ENCODE measurements around the gene ZBTB21. TPM values are rescaled to one million over a fixed set of nuclear protein-coding genes. Genes with fewer than 3 reads are reported as not detected.

The ZBTB21 gene
- total and polyA plus RNA-seq, 2 of the 4 experiments (the other 2 are of a cell fraction) = 6.8 to 12.0 TPM

- Histone ChIP-seq H2BK5ac (ENCODE audit: low read depth, low read length, poor library complexity, severe bottlenecking) (peak overlapping the region; percentile 80), H3K23ac (ENCODE audit: low read depth, low read length) (peak overlapping the region; percentile 16), H3K36me3 (ENCODE audit: control insufficient read depth, insufficient read depth, low read length) (no peaks in the 10 kb centered on the region), H3K27ac (ENCODE audit: insufficient read depth, low read length) (peak overlapping the region; percentile 90), H3K4ac (ENCODE audit: low read depth, low read length) (peak overlapping the region; percentile 79), H2AK9ac (replicated peaks; ENCODE audit: low read depth, low read length, poor library complexity) (no peak overlapping the region), H3K56ac (ENCODE audit: extremely low read depth, insufficient read depth, low read length) (peak overlapping the region; percentile 29), H4K91ac (ENCODE audit: insufficient read depth, low read depth, low read length) (peak overlapping the region; percentile 76), H2BK120ac (ENCODE audit: low read depth, low read length) (peak overlapping the region; percentile 80), H4K20me1 (ENCODE audit: insufficient read depth, low read length) (no peaks in the 10 kb centered on the region; the same call in 1 of the 2 replicates), H2BK15ac (ENCODE audit: low read depth, low read length) (peak overlapping the region; percentile 45; the same call in 2 of the 3 replicates), H3K27me3 (ENCODE audit: control insufficient read depth, insufficient read depth, low read length) (peaks cover 9% of the 10 kb centered on the region; the same call in 1 of the 2 replicates), H3K4me1 (ENCODE audit: control insufficient read depth, insufficient read depth, low read length) (peaks cover 20% of the 10 kb centered on the region), H2AK5ac (ENCODE audit: low read depth, low read length) (peak overlapping the region; percentile 79), H3K9ac (ENCODE audit: low read depth, low read length) (peak overlapping the region; percentile 17), H2BK20ac (ENCODE audit: low read depth, low read length) (peak overlapping the region; percentile 71; the same call in 1 of the 2 replicates), H3K4me2 (ENCODE audit: low read depth, low read length) (peak overlapping the region; percentile 50), H3K14ac (replicated peaks; ENCODE audit: low read depth, low read length) (peak overlapping the region; percentile 44), H3K9me1 (ENCODE audit: insufficient read depth, low read length) (peaks cover 31% of the 10 kb centered on the region), H2AFZ (replicated peaks; ENCODE audit: low read length, poor library complexity) (no peak overlapping the region), H3K18ac (ENCODE audit: low read depth, low read length) (peak overlapping the region; percentile 75), H4K5ac (ENCODE audit: low read depth, low read length) (peak overlapping the region; percentile 65), H3K79me1 (ENCODE audit: low read depth in 1 of 2, low read length in 2 of 2) (peaks cover 4 to 13% of the 10 kb centered on the region in 2 experiments; a peak in 2 of 4 replicates), H3K9me3 (ENCODE audit: control insufficient read depth, insufficient read depth, low read length) (no peaks in the 10 kb centered on the region), H3K4me3 (ENCODE audit: insufficient read depth, low read depth, low read length) (no peak overlapping the region), H4K8ac (ENCODE audit: low read depth in 2 of 2, low read length in 2 of 2) (peak overlapping the region; percentile 53 to 60)
- ChIA-PET CTCF (interaction anchor here (1.4 kb wide), 1 partner anchor 49 kb away, joined by 3 read pairs; no protein-coding TSS in a partner anchor), POLR2A (ENCODE audit: unreplicated experiment) (no interaction called here)
- in situ Hi-C loops (cut with MboI; ENCODE audit: low sequenced_read_pairs) = no loop called here
- DNase-seq (no peak), ATAC-seq (ENCODE audit: low read depth) (peak; percentile 3; the same call in 1 of the 2 replicates)
- intact Hi-C loops (cut with micrococcal nuclease) = loop anchor here (1.0 to 2.0 kb wide), 3 partner anchors 10 to 47 kb away; partner anchors contain the start of gene ZBTB21
- BruUV-seq (replicated peaks) = no TSS peak
- no peak for TF ChIP-seq NFE2L2 (IDR thresholded peaks at IDR 0.05; ENCODE audit: low read depth, low read length)
- TF ChIP-seq MAZ (IDR thresholded peaks at IDR 0.05; ENCODE audit: borderline replicate concordance, low read depth, low read length) = no peak
- TF ChIP-seq RCOR1 (IDR thresholded peaks at IDR 0.05; ENCODE audit: insufficient replicate concordance, low read length) = no peak
- TF ChIP-seq MXI1 (IDR thresholded peaks at IDR 0.05; ENCODE audit: borderline replicate concordance, low read depth, low read length) = no peak
- no peak for TF ChIP-seq CHD1 (IDR thresholded peaks at IDR 0.05; ENCODE audit: low read depth, low read length)
- TF ChIP-seq CEBPB (IDR thresholded peaks at IDR 0.05; ENCODE audit: low read depth, low read length) = no peak
- no peak for TF ChIP-seq ELK1 (IDR thresholded peaks at IDR 0.05; ENCODE audit: borderline replicate concordance, low read depth, low read length)
- no peak for TF ChIP-seq RAD21 (IDR thresholded peaks at IDR 0.05; ENCODE audit: low read length)
- no peak for TF ChIP-seq RFX5 (IDR thresholded peaks at IDR 0.05; ENCODE audit: low read depth, low read length)
- no peak for TF ChIP-seq POLR2A (IDR thresholded peaks at IDR 0.05; ENCODE audit: low read depth, low read length)
- TF ChIP-seq CTCF (conservative IDR thresholded peaks at IDR 0.05; ENCODE audit: low read depth, low read length) = no peak
- TF ChIP-seq BHLHE40 (IDR thresholded peaks at IDR 0.05; ENCODE audit: low read depth, low read length) = no peak
- WGBS, 2 experiments (ENCODE audit: extremely low coverage in 2 of 2, insufficient read length in 1 of 2) = 80% methylated on average over 1 of the region's 11 CpGs; no CpG with 5 or more reads in 1 of the 2 experiments
- dilution Hi-C loops (cut with HindIII; ENCODE audit: low sequenced_read_pairs, unreplicated experiment) = no loop called here
These were observed 47.8 kb upstream of the ZBTB21 start for GRCh38 chr21:42057851-42058437.
